ENCODE measurements around the gene PER2.

DNA sequence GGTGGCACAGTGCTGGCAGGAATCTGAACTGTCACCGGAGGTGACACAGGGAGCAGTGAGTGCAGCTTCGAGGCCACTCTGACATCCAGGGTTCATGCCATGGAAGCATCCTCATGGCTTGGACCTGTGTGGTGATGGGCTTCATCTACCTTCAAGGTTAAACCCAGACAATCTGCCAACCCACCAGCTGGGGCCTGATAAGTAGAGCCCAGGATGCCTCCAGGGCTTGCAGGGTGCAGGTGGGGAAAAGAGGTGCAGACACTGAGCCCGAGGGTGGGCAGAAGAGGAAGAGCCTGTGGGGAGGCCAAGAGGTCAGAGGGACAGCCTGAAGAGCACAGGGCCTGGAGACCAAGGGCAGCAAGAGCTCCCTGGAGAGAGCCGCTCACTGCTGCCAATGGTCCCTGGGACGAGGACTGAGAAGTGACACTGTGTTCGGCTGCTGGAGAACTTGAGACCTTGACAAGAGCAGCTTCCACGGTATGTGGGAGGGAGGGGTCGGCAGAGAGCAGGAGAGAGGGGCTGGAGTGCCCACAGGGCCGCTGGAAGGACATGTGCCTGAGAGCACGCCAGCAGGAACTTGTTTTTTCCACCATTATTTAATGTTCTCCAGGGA is 40.5 kb downstream of the PER2 start:
- TF ChIP-seq, protein P1, sequence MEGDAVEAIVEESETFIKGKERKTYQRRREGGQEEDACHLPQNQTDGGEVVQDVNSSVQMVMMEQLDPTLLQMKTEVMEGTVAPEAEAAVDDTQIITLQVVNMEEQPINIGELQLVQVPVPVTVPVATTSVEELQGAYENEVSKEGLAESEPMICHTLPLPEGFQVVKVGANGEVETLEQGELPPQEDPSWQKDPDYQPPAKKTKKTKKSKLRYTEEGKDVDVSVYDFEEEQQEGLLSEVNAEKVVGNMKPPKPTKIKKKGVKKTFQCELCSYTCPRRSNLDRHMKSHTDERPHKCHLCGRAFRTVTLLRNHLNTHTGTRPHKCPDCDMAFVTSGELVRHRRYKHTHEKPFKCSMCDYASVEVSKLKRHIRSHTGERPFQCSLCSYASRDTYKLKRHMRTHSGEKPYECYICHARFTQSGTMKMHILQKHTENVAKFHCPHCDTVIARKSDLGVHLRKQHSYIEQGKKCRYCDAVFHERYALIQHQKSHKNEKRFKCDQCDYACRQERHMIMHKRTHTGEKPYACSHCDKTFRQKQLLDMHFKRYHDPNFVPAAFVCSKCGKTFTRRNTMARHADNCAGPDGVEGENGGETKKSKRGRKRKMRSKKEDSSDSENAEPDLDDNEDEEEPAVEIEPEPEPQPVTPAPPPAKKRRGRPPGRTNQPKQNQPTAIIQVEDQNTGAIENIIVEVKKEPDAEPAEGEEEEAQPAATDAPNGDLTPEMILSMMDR (IDR thresholded peaks at IDR 0.05; ENCODE audit: extremely low read depth in 1 of 2, insufficient read depth in 1 of 2, low read depth in 1 of 2, low read length in 2 of 2), result no peak
- no peak for TF ChIP-seq GATA2 (IDR thresholded peaks at IDR 0.05; ENCODE audit: insufficient read depth, insufficient read length, low read depth, low read length)
- TF ChIP-seq POLR2A (IDR thresholded peaks at IDR 0.05; ENCODE audit: low read depth, low read length), result no peak
- TF ChIP-seq POLR2AphosphoS5 (IDR thresholded peaks at IDR 0.05; ENCODE audit: insufficient read depth, low read depth, low read length), result no peak
- TF ChIP-seq FOS (IDR thresholded peaks at IDR 0.05; ENCODE audit: borderline replicate concordance, insufficient read depth, low read length), result no peak
- TF ChIP-seq EZH2 (IDR thresholded peaks at IDR 0.05; ENCODE audit: borderline replicate concordance, low read depth, low read length, severe bottlenecking), result no peak
- TF ChIP-seq JUN (IDR thresholded peaks at IDR 0.05; ENCODE audit: borderline replicate concordance, insufficient read depth, insufficient read length, low read depth), result no peak
- TF ChIP-seq, protein P2, sequence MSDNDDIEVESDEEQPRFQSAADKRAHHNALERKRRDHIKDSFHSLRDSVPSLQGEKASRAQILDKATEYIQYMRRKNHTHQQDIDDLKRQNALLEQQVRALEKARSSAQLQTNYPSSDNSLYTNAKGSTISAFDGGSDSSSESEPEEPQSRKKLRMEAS (IDR thresholded peaks at IDR 0.05; ENCODE audit: insufficient read depth, insufficient read length), result no peak
